Smooth muscle cell (in vitro differentiated cells): ENCODE data around the gene CDX1. TPM values are rescaled to one million over a fixed set of nuclear protein-coding genes. Genes with fewer than 3 reads are reported as not detected.

Experiments
- DNase-seq: peaks from one replicate; lab custom pipeline; 2025; ENCODE audit not compliant: unreplicated experiment; lab: John Stamatoyannopoulos, UW
- H2AFZ ChIP-seq: fragments of 200-600 bp; sonication (generic); 2 replicates; pipeline ENCODE4 v1.6.0; 2016; ENCODE audit warnings: antibody characterized with exemption, low read depth, mild to moderate bottlenecking
- H3F3A ChIP-seq: fragments of 200-600 bp; sonication (generic); 2 replicates; pipeline ENCODE4 v1.6.0; 2017; ENCODE audit warnings: antibody characterized with exemption, low read depth
- H3K27ac ChIP-seq: fragments of 200-600 bp; sonication (generic); 2 replicates; pipeline ENCODE4 v1.5.1; 2016; ENCODE audit warnings: low read depth, mild to moderate bottlenecking
- H3K27me3 ChIP-seq: fragments of 200-600 bp; sonication (generic); 2 replicates; pipeline ENCODE4 v1.6.1; 2016; ENCODE audit warnings: low read depth, mild to moderate bottlenecking
- H3K36me3 ChIP-seq: fragments of 200-600 bp; sonication (generic); 2 replicates; pipeline ENCODE4 v1.5.1; 2016; ENCODE audit warnings: low read depth
- H3K4me1 ChIP-seq: fragments of 200-600 bp; sonication (generic); 2 replicates; pipeline ENCODE4 v1.5.1; 2016; ENCODE audit warnings: low read depth
- H3K4me2 ChIP-seq: fragments of 200-600 bp; sonication (generic); 2 replicates; pipeline ENCODE4 v1.6.0; 2016; ENCODE audit warnings: mild to moderate bottlenecking
- H3K4me3 ChIP-seq: fragments of 200-600 bp; sonication (generic); 2 replicates; pipeline ENCODE4 v1.5.1; 2016; ENCODE audit warnings: mild to moderate bottlenecking
- H3K79me2 ChIP-seq: fragments of 200-600 bp; sonication (generic); 2 replicates; pipeline ENCODE4 v1.6.0; 2016; ENCODE audit warnings: low read depth, mild to moderate bottlenecking
- H3K9ac ChIP-seq: fragments of 200-600 bp; sonication (generic); 2 replicates; pipeline ENCODE4 v1.6.0; 2016; ENCODE audit warnings: low read depth
- H3K9me3 ChIP-seq: fragments of 200-600 bp; sonication (generic); replicated peaks from 2 replicates; pipeline ENCODE4 v1.5.1; 2016; ENCODE audit warnings: low read depth
- H4K20me1 ChIP-seq: fragments of 200-600 bp; sonication (generic); 2 replicates; pipeline ENCODE4 v1.6.0; 2016; ENCODE audit warnings: low read depth
- CTCF ChIP-seq: fragments of 200-600 bp; sonication (generic); IDR thresholded peaks from 2 replicates; pipeline ENCODE4 v1.5.1; 2017; ENCODE audit warnings: borderline replicate concordance, mild to moderate bottlenecking, antibody characterized with exemption; ENCODE audit not compliant: insufficient read depth, poor library complexity, severe bottlenecking
- WGBS: methylation state at CpG from one replicate; pipeline ENCODE4 v1.1.7; 2016; ENCODE audit warnings: low lambda C conversion rate; 5-methylcytosine and 5-hydroxymethylcytosine counted together
- polyA plus RNA-seq: library from polyadenylated mRNA; unstranded; fragments of >200 nt; fragmentation: Nextera tagmentation; extraction: Ambion mirVana; gene quantifications from 2 replicates; pipeline ENCODE4 v1.2.1, GENCODE V29; 2016
- total RNA-seq: library from RNA; depleted of rRNA; stranded (reverse); fragments of >200 nt; gene quantifications from 2 replicates; pipeline ENCODE4 v1.2.3, GENCODE V29; 2014

CDX1 gene
- total and polyA plus RNA-seq, 2 experiments from 2014 or later: 1.4 to 5.0 TPM

DNA sequence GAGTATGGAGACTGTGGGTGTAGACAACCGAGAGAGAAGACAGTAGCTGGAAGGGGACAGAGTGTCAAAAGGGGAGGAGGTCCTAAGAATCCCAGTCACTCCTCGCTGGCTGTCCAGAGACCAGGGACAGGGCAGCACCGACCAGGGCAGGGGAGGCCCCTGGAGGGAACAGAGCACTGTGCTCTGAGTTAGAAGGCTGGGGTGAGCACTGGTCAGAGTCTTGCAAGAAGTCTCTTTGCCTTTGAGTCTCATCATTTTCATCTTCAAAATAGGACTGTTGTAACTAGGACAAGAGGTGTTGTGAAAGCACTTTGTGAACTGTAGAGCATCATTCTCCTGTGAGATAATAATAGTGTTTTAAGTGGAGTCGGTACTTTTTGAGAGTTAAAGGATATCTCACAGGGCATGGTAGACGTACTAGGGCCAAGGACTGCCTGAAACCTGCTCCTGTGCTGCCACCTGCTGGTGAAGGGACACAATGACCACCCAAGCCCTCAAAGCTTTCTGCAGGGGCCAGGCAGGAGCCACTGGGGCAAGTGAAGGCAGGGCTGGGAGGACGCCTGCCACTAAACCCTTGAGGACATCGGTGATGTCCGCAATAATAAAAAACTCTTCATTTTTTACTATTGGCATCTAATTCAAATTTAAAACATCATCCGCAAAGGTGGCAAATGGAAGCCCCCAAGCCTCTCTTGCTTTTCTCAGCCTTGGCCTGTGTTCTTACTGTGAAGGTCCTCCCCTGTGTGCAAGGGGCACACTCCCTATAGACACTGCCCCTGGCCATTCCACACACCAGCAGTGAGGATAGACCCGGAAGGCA, 51.5 kb downstream of the CDX1 start:
- no peak overlapping the region for H3K9ac ChIP-seq
- no peaks in the 10 kb centered on the region for H3K27me3 ChIP-seq
- peak; percentile 42 for DNase-seq
- H2AFZ ChIP-seq: no peak overlapping the region
- H3K79me2 ChIP-seq: no peaks in the 10 kb centered on the region
- 26% methylated on average over 10 of the region's 10 CpGs for WGBS
- peak; percentile 83 for TF ChIP-seq CTCF
- H3F3A ChIP-seq: no peaks in the 10 kb centered on the region
- H4K20me1 ChIP-seq: no peaks in the 10 kb centered on the region
- no peaks in the 10 kb centered on the region for H3K36me3 ChIP-seq
- no peaks in the 10 kb centered on the region for H3K9me3 ChIP-seq
- H3K4me1 ChIP-seq: no peaks in the 10 kb centered on the region
- no peak overlapping the region for H3K4me2 ChIP-seq
- H3K4me3 ChIP-seq: no peak overlapping the region
- no peak overlapping the region for H3K27ac ChIP-seq

GRCh38 chr5:150218693-150219035, 52.1 kb downstream of the CDX1 start:
- H3K9me3 ChIP-seq: no peaks in the 10 kb centered on the region
- no peak overlapping the region for H3K4me3 ChIP-seq
- WGBS: 94% methylated on average over 5 of the region's 5 CpGs
- no peaks in the 10 kb centered on the region for H4K20me1 ChIP-seq
- H3K4me1 ChIP-seq: no peaks in the 10 kb centered on the region
- H3K4me2 ChIP-seq: no peak overlapping the region
- no peak overlapping the region for H2AFZ ChIP-seq
- no peak for DNase-seq
- no peaks in the 10 kb centered on the region for H3K79me2 ChIP-seq
- no peaks in the 10 kb centered on the region for H3K27me3 ChIP-seq
- H3K9ac ChIP-seq: no peak overlapping the region
- H3F3A ChIP-seq: no peaks in the 10 kb centered on the region
- H3K36me3 ChIP-seq: no peaks in the 10 kb centered on the region
- H3K27ac ChIP-seq: no peak overlapping the region
- TF ChIP-seq CTCF: no peak

- no peak overlapping the region for H2AFZ ChIP-seq
Observed at GRCh38 chr5:150219142-150219541, 52.6 kb downstream of the CDX1 start.

More at GRCh38 chr5:150219142-150219541, 52.6 kb downstream of the CDX1 start:
- Histone ChIP-seq H3K4me1 (no peaks in the 10 kb centered on the region), H3K4me2 (no peak overlapping the region), H3K79me2 (no peaks in the 10 kb centered on the region), H3K27ac (no peak overlapping the region), H3K9me3 (no peaks in the 10 kb centered on the region), H3K36me3 (no peaks in the 10 kb centered on the region), H3K27me3 (no peaks in the 10 kb centered on the region), H3K4me3 (no peak overlapping the region), H3K9ac (no peak overlapping the region), H3F3A (no peaks in the 10 kb centered on the region), H4K20me1 (no peaks in the 10 kb centered on the region)
- DNase-seq: no peak
- TF ChIP-seq CTCF: no peak
